Cardiac muscle cell (in vitro differentiated cells and primary cell): ENCODE measurements around the gene CFAP61. TPM values are rescaled to one million over a fixed set of nuclear protein-coding genes. Genes with fewer than 3 reads are reported as not detected.

Experiments
- DNase-seq, 2 donors: peaks; one replicate each; pipeline versions ENCODE4 v3.0.0 to v3.0.0-alpha.2; 2010 to 2017; ENCODE audit warnings: low read depth in 1 of 2, low spot score in 1 of 2
- H3K27ac ChIP-seq: fragments of 200-600 bp; sonication (generic); 2 replicates; pipeline ENCODE4 v1.5.1; 2016
- H3K27me3 ChIP-seq: fragments of 200-600 bp; sonication (generic); 2 replicates; pipeline ENCODE4 v1.6.0; 2016; ENCODE audit warnings: control low read depth
- H3K36me3 ChIP-seq: fragments of 200-600 bp; sonication (generic); 2 replicates; pipeline ENCODE4 v1.5.1; 2016; ENCODE audit warnings: control low read depth
- H3K4me1 ChIP-seq: fragments of 200-600 bp; sonication (generic); 2 replicates; pipeline ENCODE4 v1.8.1; 2017; ENCODE audit warnings: low read depth, mild to moderate bottlenecking, mixed run types
- H3K4me3 ChIP-seq: fragments of 200-600 bp; sonication (generic); 2 replicates; pipeline ENCODE4 v1.5.1; 2016; ENCODE audit warnings: mild to moderate bottlenecking
- H3K9me3 ChIP-seq: fragments of 200-600 bp; sonication (generic); 2 replicates; pipeline ENCODE4 v1.5.1; 2017; ENCODE audit warnings: low read depth, mild to moderate bottlenecking, control low read depth
- CTCF ChIP-seq: IDR thresholded peaks from 2 replicates; pipeline ENCODE4 v1.5.1; 2012; ENCODE audit warnings: low read depth, mild to moderate bottlenecking, low read length
- polyA plus RNA-seq: library from polyadenylated mRNA; unstranded; fragments of >200 nt; fragmentation: Nextera tagmentation; extraction: Ambion mirVana; gene quantifications from 2 replicates; pipeline ENCODE4 v1.2.1, GENCODE V29; 2016
- total RNA-seq: library from RNA; depleted of rRNA; stranded (reverse); fragments of >200 nt; gene quantifications from 2 replicates; pipeline ENCODE4 v1.2.3, GENCODE V29; 2016

CFAP61 gene
- total and polyA plus RNA-seq, 2 experiments from 2014 or later, result 0.44 TPM; not detected in 1

GRCh38 chr20:20076297-20077065, 24.1 kb downstream of the CFAP61 start:
- no peaks in the 10 kb centered on the region for H3K9me3 ChIP-seq
- H3K4me3 ChIP-seq, result no peak overlapping the region
- H3K36me3 ChIP-seq, result no peaks in the 10 kb centered on the region
- peaks cover 15% of the 10 kb centered on the region for H3K27me3 ChIP-seq
- no peak overlapping the region for H3K27ac ChIP-seq
- H3K4me1 ChIP-seq, result no peaks in the 10 kb centered on the region
- DNase-seq, result peak in 1 of 2 donors; percentile 78
- no peak for TF ChIP-seq CTCF

GRCh38 chr20:20078041-20078440, 25.7 kb downstream of the CFAP61 start:
- no peaks in the 10 kb centered on the region for H3K4me1 ChIP-seq
- no peak overlapping the region for H3K4me3 ChIP-seq
- TF ChIP-seq CTCF, result no peak
- no peak for DNase-seq
- no peaks in the 10 kb centered on the region for H3K36me3 ChIP-seq
- H3K9me3 ChIP-seq, result no peaks in the 10 kb centered on the region
- H3K27me3 ChIP-seq, result peaks cover 24% of the 10 kb centered on the region
- H3K27ac ChIP-seq, result no peak overlapping the region

GRCh38 chr20:20079102-20079784, 26.9 kb downstream of the CFAP61 start:
- Histone ChIP-seq H3K4me3 (no peak overlapping the region), H3K27ac (no peak overlapping the region), H3K9me3 (no peaks in the 10 kb centered on the region), H3K27me3 (peaks cover 20% of the 10 kb centered on the region), H3K36me3 (no peaks in the 10 kb centered on the region), H3K4me1 (no peaks in the 10 kb centered on the region)
- TF ChIP-seq CTCF, result no peak
- DNase-seq, result no peak

- Histone ChIP-seq H3K27me3 (peaks cover 20% of the 10 kb centered on the region), H3K4me1 (no peaks in the 10 kb centered on the region), H3K27ac (no peak overlapping the region), H3K4me3 (no peak overlapping the region), H3K36me3 (no peaks in the 10 kb centered on the region), H3K9me3 (no peaks in the 10 kb centered on the region)
- DNase-seq, result peak; percentile 54 to 55
- TF ChIP-seq CTCF, result peak; percentile 45
These were observed 31.5 kb downstream of the CFAP61 start for GRCh38 chr20:20083807-20084206.

- no peak overlapping the region for H3K4me3 ChIP-seq
- H3K9me3 ChIP-seq, result no peaks in the 10 kb centered on the region
- peaks cover 20% of the 10 kb centered on the region for H3K27me3 ChIP-seq
- TF ChIP-seq CTCF, result no peak
- no peaks in the 10 kb centered on the region for H3K36me3 ChIP-seq
- H3K27ac ChIP-seq, result no peak overlapping the region
- no peaks in the 10 kb centered on the region for H3K4me1 ChIP-seq
- peak in 1 of 2 donors; percentile 2 for DNase-seq
These were observed 32.0 kb downstream of the CFAP61 start for GRCh38 chr20:20084296-20084752.
